AML-193 (cell line): Measurements from ENCODE around the gene GOLGA6B.
"Not testable (repeated sequence)": the region's sequence is repeated elsewhere in the genome, so short reads cannot be mapped to it uniquely, and the experiment has no call there.

Source experiments
- DNase-seq, 2 experiments: peaks; one replicate each; lab custom pipeline; 2025; lab: John Stamatoyannopoulos, UW

GOLGA6B gene

GRCh38 chr15:72663931-72664330 lies 9.4 kb downstream of the GOLGA6B start:
- not testable (repeated sequence) for DNase-seq

- DNase-seq: not testable (repeated sequence)
Measured at GRCh38 chr15:72665706-72666105, 11.2 kb downstream of the GOLGA6B start.

DNA sequence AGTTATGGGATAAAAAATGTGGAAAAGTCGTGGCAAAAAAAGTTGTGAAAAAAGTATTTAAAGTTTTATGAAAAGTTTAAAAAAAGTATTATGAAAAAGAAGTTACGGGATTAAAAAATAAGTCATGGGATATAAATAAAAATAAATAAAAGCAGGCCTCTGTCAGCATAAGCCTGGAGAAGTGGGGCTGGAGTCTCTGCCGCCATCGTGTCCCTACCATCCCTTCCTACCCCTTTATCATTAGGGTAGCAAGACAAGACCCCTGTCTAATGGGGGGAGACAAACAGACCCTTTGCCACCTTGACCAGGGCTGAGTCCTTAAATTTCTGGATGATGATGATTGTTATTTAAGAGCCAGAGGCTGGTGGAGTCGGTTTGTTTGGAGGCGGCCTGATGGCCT lies 15.3 kb downstream of the GOLGA6B start:
- DNase-seq: not testable (repeated sequence)

DNA sequence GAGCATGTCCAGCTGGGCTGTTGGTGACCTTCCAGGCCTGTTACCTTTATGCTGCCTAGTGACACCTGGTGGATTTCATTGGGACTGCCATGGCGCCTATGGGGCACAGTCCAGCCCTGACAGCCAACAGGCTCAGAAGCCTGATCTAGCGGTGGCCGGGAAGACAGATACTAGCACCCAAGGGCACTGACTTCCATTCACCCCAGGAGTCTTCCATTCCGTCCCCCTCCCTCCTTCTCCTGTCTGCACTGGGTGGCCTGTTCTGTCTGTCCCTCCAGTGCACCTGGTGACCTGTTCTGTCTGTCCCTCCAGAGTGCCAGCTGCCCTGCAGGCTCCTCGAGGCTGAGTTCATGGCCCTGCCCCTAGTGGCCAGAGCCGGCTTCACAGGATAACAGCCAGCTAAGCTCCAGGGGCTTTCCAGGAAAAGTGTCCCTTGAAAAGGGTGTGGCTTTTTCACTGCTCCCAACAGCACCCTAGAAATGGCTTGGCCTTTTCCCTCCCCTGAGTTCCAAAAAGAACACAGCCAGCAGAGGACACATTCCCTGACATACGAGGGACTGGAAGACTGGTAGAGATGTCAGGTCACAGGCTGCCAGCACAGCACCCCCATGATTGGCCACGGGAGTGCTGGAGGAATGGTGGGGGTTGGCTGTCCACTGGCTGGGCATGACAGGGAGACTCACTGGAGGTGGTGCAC lies 16.3 kb downstream of the GOLGA6B start:
- not testable (repeated sequence) for DNase-seq

DNA sequence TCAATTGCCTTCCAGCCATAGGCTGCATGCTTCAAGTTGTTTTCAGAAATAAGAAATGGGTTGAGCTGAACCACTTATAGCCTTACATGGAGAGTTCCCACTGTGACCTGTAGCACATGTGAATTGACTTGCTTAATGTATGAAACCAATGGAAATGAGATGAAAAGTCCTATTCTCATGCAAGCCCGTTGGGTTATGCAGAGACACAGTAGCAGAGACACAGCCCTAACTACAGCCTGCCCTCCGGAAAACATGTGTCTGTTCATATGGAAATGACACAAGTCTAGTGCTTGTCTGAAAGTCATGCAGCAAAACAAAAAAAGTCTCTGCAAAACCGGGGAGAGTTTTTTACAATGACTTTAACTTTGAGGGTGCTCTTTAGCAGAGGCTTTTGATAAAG lies 17.0 kb downstream of the GOLGA6B start:
- no peak for DNase-seq

DNA sequence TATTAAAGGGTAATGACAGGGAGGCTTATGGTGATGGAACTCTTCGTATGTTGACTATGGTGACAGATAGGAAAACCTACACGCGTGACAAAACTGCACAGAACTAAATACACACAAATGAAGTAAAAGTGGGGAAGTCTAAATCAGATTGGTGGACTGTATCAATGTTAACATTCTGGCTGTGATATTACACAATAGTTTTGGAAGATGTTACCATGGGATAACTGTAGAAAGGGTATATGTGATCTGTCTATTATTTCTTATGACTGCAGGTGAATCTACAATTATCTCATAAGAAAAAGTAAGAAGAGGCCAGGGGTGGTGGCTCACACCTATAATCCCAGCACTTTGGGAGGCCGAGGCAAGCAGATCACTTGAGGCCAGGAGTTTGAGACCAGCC lies 22.3 kb downstream of the GOLGA6B start:
- no peak for DNase-seq

GRCh38 chr15:72680931-72681330 lies 26.4 kb downstream of the GOLGA6B start:
- DNase-seq: no peak

DNA sequence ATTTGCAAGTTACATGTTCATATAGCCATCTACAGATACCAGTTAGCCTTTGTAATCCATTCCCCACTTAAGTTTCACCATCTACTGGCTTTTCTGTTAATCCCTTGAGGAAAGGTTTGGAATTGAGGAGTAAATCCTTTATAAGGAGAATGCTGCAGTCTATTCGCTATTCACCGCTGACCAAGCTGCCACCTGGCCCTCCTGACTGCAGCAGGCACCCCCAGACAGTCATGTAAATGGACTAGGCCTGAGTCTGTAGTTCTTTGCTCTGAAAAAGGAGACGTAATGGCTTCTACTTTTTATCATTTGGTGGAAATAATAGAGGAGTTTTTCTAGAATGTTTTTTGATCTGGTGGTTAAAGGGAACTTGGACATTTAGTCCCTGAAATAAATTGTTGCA lies 28.3 kb downstream of the GOLGA6B start:
- no peak for DNase-seq

DNA sequence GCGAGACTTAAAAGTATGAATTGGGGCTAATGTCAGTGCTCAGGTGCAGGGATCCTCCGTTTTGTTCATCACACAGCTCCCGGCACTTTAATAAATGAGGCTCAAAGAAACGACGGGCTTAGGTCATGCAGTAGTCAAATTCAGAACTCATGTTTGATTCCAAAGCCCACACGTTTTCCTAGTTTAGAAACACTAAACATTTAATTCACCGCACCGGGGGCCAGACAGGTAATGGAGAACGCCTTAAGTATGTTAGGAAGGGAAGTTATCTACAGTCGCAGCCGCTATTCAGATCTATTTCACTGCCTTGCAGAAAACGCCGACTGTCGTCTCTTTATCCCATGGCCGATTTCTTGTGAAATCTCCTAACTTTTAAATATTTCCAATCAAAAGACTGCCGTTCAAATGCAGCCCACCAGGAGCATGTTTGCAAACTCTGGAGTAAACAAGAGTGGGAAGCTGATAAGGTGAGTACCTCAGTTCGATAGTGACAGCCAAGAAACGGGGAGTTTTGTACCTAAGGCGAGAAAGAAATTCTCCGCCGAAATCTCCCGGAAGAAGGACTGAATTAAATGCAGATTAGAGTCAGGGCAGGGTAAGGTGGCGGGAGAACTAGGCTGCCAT lies 30.9 kb downstream of the GOLGA6B start:
- no peak for DNase-seq

DNA sequence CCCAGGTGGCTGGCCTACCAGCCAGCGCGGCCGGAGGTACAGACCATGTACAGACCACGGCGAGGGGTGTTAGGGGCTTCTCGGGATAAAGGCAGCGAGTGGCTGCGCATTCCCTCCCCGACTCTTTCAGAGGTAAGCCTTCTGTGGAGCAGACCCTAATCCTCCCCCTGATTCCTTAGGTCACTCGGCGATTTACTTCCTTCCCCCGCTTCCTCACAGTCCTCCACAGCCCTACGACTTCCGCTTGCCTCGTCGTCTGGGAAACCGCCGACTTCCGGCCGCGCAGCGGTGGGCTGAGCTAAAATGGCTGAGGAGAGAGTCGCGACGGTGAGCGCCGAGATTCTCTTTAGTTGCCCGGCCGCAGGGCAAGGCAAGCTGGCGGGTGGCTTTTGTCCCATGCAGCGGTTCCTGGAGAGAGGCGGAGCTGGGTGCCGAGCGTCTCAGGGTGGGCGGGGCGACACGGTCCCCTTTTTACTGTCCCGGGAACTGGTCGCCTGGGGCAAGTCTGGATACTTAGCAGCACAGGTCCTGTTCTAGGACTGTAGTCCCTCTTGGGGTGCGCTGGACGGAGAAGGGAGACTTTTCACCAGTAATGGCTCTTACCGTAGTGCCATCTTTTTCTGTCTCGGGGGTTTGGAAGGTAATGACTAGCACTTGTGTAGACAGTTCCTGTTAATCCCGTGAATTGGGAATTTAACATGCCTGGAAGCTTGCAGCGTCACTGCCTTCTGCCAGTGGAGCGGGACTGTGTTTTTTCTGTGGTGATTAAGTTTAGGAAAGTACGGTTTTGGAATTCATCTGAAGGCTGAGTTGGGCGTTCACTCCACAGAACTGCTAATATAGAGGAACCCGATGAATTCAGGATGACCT lies 31.7 kb downstream of the GOLGA6B start, which contains the start of the genes BBS4 and HIGD2B:
BBS4 (plus strand) TSS at position 283 of the 870 bp plus-strand sequence; CDS start at position 304, 21 bp downstream.
HIGD2B (minus strand) TSS at position 258 of the 870 bp plus-strand sequence. CDS start 9,808 bp downstream, outside the sequence.
- DNase-seq: no peak

GRCh38 chr15:72688697-72689096 lies 34.2 kb downstream of the GOLGA6B start:
- no peak for DNase-seq

DNA sequence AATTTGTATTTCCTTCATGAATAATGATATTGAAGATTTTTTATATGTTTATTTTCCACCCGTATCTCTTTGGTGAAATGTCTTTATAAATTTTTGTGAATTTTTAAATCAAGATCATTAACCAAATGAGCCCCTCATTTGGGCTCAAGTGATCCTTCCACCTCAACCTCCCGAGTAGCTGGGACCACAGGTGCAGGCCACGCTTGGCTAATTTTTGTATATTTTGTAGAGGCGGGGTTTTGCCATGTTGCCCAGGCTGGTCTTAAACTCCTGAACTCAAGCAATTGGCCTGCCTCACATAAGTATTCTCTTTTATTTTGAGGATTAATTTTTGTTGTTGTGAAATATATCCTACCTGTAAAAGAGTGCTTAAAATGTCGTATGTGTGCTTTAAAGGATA lies 36.4 kb downstream of the GOLGA6B start:
- no peak for DNase-seq

- no peak for DNase-seq
Measured at GRCh38 chr15:72698938-72699337, 44.4 kb downstream of the GOLGA6B start.

DNA sequence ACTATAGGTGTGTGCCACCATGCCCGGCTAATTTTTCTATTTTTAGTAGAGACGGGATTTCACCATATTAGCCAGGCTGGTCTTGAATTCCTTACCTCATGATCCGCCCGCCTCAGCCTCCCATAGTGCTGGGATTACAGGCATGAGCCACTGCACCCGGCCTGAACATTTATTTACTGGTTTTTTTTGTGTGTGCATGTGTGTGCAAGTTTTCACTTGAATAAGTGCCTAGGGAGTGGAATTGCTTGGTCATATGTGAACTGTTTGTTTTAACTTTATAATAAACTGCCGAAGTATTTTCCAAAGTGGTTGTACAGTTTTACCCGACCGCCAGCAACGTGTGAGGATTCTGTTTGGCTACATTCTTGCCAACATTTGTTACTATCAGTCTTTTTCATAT lies 45.6 kb downstream of the GOLGA6B start:
- DNase-seq: no peak

DNA sequence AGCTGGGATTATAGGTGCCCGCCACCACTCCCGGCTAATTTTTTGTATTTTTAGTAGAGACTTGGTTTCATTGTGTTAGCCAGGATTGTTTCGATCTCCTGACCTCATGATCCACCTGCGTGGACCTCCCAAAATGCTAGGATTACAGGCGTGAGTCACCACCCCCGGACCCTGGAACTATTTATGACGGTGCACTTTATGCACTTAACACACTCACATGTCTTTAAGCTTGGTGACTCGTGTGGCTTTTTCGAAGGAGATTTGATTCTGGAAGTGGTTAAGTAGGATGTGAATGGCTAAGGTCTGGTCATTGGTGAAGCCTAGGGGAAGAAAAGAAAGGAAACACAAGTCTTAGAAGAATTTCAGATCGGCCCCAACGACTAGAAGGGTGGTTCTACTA lies 51.8 kb downstream of the GOLGA6B start:
- DNase-seq: no peak

- not testable (repeated sequence) for DNase-seq
Measured at GRCh38 chr15:72708551-72709303, 54.2 kb downstream of the GOLGA6B start.
